Measurements from ENCODE around the gene CNTN2. TPM values are rescaled to one million over a fixed set of nuclear protein-coding genes. Genes with fewer than 3 reads are reported as not detected.

Gene CNTN2
- total RNA-seq, 1 donor from 2014 or later = not detected

DNA sequence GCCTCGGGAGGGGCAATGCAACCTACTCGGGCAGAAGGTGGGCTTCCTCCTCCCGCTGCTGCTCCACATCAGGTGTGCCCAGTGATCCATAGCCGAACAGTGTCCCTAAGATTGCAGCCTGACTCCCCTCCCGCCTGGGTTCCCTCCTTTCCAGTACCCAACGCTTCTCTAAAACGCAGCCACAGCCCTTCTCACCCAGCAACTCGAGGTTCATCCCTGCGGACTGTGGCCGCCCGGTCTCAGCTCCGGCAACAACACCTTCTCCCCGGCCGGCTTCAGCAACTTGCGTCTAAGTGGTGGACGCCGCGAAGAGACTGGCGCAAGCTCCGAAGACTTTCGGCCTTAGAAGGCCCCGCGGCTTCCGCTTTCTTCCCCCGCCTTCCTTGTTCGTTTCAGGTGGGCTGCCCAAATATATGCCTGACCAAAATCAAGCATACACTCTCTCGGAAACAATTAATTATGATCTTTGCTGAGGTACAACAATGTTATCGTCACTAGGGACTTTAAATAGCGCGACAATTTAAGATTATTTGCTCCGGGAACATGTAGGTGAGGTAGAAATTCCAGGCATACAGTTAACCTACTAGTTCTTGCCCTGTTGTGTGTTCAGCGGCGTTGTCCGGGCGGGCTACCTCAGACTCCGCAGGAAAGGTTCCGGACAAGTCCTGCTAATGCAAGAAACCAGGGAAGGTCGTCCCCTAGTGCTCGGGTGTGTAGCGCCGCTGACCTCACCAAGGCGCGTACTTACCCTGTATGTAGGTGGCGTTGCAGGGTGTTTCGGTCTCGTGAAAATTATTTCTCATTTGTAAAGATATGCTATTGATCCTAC is 78.9 kb downstream of the CNTN2 start, which contains the start of gene RBBP5:
TSS of gene RBBP5 (minus strand) at position 319 of the 829 bp plus-strand sequence. CDS start at position 214, 105 bp downstream.
- Histone ChIP-seq H3K9me3 (no peaks in the 10 kb centered on the region), H3K4me3 (peak within 1 kb of the TSS; percentile 92), H3K27me3 (ENCODE audit: low read depth) (no peaks in the 10 kb centered on the region), H3K36me3 (peaks cover 22% of the 10 kb centered on the region), H3K4me1 (peaks cover 27% of the 10 kb centered on the region), H3K27ac (peak within 1 kb of the TSS; percentile 95)
- peak; percentile 96 for DNase-seq
- TF ChIP-seq, protein P1, sequence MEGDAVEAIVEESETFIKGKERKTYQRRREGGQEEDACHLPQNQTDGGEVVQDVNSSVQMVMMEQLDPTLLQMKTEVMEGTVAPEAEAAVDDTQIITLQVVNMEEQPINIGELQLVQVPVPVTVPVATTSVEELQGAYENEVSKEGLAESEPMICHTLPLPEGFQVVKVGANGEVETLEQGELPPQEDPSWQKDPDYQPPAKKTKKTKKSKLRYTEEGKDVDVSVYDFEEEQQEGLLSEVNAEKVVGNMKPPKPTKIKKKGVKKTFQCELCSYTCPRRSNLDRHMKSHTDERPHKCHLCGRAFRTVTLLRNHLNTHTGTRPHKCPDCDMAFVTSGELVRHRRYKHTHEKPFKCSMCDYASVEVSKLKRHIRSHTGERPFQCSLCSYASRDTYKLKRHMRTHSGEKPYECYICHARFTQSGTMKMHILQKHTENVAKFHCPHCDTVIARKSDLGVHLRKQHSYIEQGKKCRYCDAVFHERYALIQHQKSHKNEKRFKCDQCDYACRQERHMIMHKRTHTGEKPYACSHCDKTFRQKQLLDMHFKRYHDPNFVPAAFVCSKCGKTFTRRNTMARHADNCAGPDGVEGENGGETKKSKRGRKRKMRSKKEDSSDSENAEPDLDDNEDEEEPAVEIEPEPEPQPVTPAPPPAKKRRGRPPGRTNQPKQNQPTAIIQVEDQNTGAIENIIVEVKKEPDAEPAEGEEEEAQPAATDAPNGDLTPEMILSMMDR (IDR thresholded peaks at IDR 0.05) = peak; percentile 76
- peak; percentile 99 to 100 for ATAC-seq
- intact Hi-C loops (cut with DNase I) = loop anchor here (10.0 kb wide), 1 partner anchor 133 kb away; no protein-coding TSS in a partner anchor

DNA sequence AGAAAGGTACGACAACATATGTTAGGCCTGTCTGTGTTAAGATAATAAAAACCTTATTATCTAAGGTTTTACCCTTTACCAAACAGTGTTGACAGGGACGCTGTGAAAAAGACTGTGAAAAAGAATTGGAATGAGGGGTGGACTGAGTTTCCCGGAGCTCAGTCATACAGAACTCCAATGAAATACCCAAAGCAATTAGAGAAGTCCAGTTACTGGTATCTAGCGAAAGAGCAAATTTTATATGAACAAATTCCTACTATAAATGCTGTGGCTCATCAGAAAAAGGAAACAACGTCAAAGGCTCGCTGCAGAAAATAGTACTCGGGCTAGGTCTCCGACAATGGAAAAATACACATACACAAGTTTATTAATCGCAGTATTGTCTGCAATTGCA is 79.5 kb downstream of the CNTN2 start:
- Histone ChIP-seq H3K4me1 (peaks cover 27% of the 10 kb centered on the region), H3K36me3 (peaks cover 17% of the 10 kb centered on the region), H3K4me3 (peak overlapping the region; percentile 92), H3K27me3 (ENCODE audit: low read depth) (no peaks in the 10 kb centered on the region), H3K27ac (peak overlapping the region; percentile 95), H3K9me3 (no peaks in the 10 kb centered on the region)
- TF ChIP-seq, protein P1 (IDR thresholded peaks at IDR 0.05) = no peak
- DNase-seq (no peak), ATAC-seq (peak in 1 of 2 donors; percentile 9)
- intact Hi-C loops (cut with DNase I) = loop anchor here (10.0 kb wide), 1 partner anchor 132 kb away; no protein-coding TSS in a partner anchor

DNA sequence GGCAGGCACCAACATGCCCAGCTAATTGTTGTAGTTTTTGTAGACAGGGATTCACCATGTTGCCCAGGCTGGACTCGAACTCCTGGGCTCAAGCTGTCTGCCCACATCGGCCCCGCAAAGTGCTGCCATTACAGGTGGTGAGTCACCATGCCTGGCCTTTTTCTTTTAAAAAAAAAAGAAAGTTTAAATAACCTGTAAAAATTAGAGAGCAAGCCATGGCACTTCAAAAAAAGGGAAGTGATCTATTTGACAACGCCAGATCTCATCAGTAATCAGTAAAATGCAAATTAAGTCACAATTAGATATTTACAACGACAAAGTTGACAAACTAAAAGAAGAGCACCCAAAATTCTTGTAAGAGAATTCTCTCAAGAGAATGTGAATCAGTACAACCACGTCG is 81.7 kb downstream of the CNTN2 start:
- intact Hi-C loops (cut with DNase I) = loop anchor here (10.0 kb wide), 1 partner anchor 130 kb away; no protein-coding TSS in a partner anchor
- no peaks in the 10 kb centered on the region for H3K27me3 ChIP-seq (ENCODE audit: low read depth)
- no peak overlapping the region for H3K4me3 ChIP-seq
- DNase-seq = no peak
- peaks cover 22% of the 10 kb centered on the region for H3K4me1 ChIP-seq
- ATAC-seq = no peak
- TF ChIP-seq, protein P1 (IDR thresholded peaks at IDR 0.05) = no peak
- H3K27ac ChIP-seq = no peak overlapping the region
- no peaks in the 10 kb centered on the region for H3K9me3 ChIP-seq
- no peaks in the 10 kb centered on the region for H3K36me3 ChIP-seq

DNA sequence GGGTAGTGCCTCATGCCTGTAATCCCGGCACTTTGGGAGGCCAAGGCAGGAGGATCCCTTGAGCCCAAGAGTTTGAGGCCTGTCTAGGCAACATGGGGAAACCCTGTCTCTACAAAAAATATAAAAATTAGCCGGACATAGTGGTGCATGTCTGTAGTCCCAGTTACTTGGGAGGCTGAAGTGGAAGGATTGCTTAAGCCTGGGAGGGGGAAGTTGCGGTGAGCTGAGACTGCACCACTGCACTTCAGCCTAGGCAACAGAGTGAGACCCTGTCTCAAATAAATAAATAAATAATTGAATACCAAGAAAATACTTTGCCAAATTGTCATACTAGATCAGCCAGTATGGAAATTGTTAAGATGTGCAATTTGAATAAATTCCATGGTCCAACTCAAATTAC is 84.6 kb downstream of the CNTN2 start:
- ATAC-seq (no peak), DNase-seq (peak; percentile 49)
- TF ChIP-seq, protein P1 (IDR thresholded peaks at IDR 0.05) = no peak
- H3K27me3 ChIP-seq (ENCODE audit: low read depth) = no peaks in the 10 kb centered on the region
- H3K36me3 ChIP-seq = no peaks in the 10 kb centered on the region
- H3K4me3 ChIP-seq = no peak overlapping the region
- no peak overlapping the region for H3K27ac ChIP-seq
- intact Hi-C loops (cut with DNase I) = loop anchor here (10.0 kb wide), 1 partner anchor 127 kb away; no protein-coding TSS in a partner anchor
- peaks cover 5% of the 10 kb centered on the region for H3K4me1 ChIP-seq
- H3K9me3 ChIP-seq = no peaks in the 10 kb centered on the region

Other genes with a start within 250 kb of the CNTN2 start
- gene NFASC, start 172.3 kb upstream of the CNTN2 start, total RNA-seq = 12.2 TPM
- gene TMEM81, start 41.2 kb downstream of the CNTN2 start, total RNA-seq = 4.1 TPM
- 17.9 TPM for gene RBBP5, start 78.8 kb downstream of the CNTN2 start, total RNA-seq
- 10.7 TPM for gene DSTYK, start 168.5 kb downstream of the CNTN2 start, total RNA-seq
- gene TMCC2, start 184.7 kb downstream of the CNTN2 start, total RNA-seq = 3.0 TPM

Measured in lower lobe of right lung (tissue), 2 donors.